Fibroblast of peridontal ligament (primary cell): Measurements from ENCODE around the gene BMPR1A.

ENCODE experiments used
- DNase-seq: peaks from one replicate; pipeline ENCODE4 v3.0.0-alpha.2; 2010; ENCODE audit errors: extremely low read depth

Gene BMPR1A

GRCh38 chr10:86801995-86802394, 45.6 kb downstream of the BMPR1A start:
- DNase-seq = no peak

GRCh38 chr10:86802473-86803108, 46.2 kb downstream of the BMPR1A start:
- DNase-seq = no peak

- peak; percentile 30 for DNase-seq
These were observed 46.7 kb downstream of the BMPR1A start for GRCh38 chr10:86803156-86803555.

- no peak for DNase-seq
These were observed 48.4 kb downstream of the BMPR1A start for GRCh38 chr10:86804805-86805204.

- no peak for DNase-seq
These were observed 56.7 kb downstream of the BMPR1A start for GRCh38 chr10:86813101-86813500.

- no peak for DNase-seq
These were observed 57.6 kb downstream of the BMPR1A start for GRCh38 chr10:86813982-86814381.

GRCh38 chr10:86815035-86815617, 58.7 kb downstream of the BMPR1A start:
- DNase-seq = peak; percentile 80

DNA sequence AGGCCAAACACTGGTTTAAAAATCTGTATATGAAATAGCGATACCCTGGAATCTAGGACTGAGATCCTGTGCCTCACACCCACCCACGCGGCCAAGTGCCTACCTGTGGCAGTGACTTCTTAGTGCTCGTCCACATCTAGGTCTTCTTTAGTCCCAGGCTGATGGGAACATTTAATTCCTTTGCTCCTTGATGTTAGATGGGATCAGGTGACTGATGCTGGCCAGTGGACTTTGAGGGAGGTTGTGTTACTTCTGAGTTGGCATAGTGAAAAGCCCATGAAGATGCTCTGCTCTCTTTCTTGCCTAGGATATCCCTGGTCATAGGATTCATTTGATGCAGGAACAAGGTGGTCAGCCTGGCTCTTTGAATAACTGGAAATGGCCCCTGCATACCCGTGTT, 59.2 kb downstream of the BMPR1A start:
- no peak for DNase-seq

DNA sequence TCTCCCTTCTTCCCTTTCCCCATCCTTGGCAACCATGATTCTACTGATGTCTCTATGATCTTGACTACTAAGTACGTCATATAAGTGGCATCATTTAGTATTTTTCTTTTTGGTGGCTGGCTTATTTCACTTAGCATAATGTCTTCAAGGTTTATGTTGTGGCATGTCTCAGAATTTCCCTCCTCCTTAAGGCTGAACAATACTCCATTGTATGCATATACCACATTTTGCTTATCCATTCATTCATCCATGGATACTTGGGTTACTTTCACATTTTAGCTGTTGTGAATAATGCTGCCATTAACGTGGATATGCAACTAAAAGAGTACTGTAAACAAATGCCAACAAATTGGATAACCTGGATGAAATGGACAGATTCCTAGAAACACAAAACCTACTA, 60.8 kb downstream of the BMPR1A start:
- DNase-seq = no peak

DNA sequence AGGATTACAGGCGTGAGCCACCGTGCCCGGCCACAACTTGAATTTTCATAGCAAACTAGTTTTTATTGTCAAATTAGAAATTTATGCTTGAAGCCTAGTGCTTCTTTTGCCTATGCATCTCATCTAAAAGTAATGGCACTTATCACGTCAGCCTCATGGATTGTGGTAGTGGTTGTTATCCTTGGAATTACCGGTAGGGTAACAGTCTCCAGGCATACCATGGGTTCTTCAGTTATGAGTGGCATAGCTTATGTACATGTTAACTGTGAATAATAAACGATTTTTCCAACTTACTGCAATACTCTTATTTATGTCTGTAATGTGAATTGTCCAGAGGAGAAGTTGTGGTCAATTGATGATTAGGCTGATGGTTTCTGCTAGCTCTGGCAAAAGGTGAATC, 63.1 kb downstream of the BMPR1A start:
- no peak for DNase-seq

- DNase-seq = no peak
These were observed 64.1 kb downstream of the BMPR1A start for GRCh38 chr10:86820509-86820908.

DNA sequence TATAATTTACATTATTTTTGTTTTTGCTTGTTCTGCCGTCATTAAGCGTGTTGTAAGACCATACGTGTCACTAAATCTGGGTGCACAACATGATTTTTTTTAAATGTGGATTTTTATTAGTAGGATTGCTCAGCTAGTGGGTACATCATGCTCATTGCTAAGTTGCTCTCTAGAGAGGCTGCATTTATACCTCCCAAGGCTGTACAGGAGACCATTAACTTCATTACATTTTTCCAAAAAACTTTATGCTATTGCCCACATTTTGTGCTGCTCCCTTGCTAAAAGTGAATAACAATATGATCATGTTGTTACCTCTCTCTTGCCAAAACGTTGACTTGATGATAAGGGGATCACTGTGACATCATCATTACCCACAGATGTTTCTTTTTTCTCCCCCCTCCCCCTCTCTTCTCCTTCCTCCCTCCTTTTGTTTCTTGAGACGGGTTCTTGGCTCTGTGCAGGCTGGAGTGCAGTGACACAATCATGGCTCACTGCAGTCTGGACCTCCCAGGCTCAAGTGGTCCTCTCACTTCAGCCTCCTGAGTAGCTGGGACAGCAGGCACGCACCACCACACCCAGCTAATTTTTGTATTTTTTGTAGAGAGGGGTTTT, 65.1 kb downstream of the BMPR1A start:
- peak; percentile 27 for DNase-seq

DNA sequence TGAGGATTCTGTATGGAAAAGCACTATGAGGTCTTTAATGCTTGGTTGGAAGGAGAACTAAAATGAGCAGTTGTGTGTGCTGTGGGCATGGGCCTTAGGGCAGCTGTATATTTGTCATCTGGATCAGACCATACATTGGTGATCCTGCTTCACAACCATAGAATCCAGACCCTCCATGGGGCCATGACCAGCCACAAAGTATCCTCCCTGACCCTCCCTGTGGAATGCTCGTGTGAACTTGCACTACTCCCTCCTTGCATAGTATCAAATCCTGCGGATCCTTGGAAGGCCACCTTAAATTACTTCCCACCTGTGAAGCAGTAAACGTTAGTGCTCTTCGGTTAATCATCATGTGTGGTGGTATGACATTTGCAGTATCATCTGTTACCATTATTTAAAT, 67.1 kb downstream of the BMPR1A start:
- DNase-seq = no peak

- no peak for DNase-seq
These were observed 67.7 kb downstream of the BMPR1A start for GRCh38 chr10:86824151-86824550.

- no peak for DNase-seq
These were observed 68.9 kb downstream of the BMPR1A start for GRCh38 chr10:86825366-86825765.

DNA sequence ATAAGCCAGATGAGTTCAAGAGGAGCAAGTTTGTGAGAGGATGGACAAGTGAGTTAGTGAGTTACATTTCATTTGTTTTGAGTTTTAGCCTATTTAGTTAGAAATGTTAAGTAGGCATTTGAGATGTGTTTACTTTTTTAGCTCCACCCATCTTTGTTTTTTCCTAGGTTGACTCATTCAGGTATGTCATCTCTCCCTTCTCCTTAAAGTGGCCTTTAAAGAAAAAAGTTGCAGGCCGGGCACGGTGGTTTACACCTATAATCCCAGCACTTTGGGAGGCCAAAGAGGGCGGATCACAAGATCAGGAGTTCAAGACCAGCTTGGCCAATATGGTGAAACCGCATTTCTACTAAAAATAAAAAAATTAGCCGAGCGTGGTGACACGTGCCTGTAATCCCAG, 71.2 kb downstream of the BMPR1A start:
- no peak for DNase-seq

- DNase-seq = no peak
These were observed 71.7 kb downstream of the BMPR1A start for GRCh38 chr10:86828145-86828544.

- no peak for DNase-seq
These were observed 73.1 kb downstream of the BMPR1A start for GRCh38 chr10:86829472-86829871.

DNA sequence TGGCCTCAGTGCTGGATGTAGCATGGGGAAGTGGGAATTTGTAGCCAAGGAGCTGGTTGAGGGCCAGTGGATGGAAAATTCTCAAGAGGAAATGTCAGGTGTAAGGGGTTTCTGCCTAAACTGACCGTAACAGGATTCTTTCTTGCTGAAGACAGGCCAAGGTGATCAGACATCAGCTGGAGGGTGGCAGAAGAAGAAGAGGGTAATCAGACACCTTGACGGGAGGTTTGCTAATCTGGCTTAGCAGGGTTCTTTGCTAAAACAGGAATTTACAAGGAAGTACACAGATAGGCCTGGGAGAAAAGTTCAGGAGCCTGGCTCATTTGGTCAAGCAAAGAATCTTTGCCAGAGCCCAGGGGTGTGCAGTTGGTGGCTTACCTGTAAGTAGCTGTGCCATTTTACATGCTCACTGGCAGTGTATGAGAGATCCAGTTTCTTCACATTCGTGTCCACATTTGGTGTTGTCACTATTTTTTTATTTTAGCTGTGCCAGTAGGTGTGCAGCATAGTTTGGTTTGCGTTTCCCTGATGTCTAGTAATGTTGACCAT, 73.7 kb downstream of the BMPR1A start:
- DNase-seq = no peak

DNA sequence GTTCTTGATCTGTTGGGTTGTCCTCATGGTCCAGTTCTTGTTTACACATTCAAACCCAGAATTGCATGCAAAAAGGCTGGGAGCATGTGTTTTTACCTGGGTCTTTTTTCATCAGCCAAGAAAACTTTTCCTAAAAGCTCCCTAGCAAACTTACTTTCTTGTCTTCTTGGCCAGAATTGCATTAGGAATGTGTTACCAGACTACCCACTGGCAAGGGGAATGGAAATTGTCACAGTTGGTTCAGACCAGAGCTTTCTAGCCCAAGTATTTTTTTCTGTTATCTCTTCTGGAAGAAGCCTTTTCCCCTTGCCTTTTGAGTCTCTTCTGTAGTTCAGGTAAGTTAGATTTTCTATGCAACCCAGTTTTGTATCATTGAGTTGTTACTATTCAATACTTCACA, 77.5 kb downstream of the BMPR1A start:
- DNase-seq = no peak

GRCh38 chr10:86836044-86836443, 79.6 kb downstream of the BMPR1A start:
- no peak for DNase-seq

- DNase-seq = no peak
These were observed 81.2 kb downstream of the BMPR1A start for GRCh38 chr10:86837663-86838062.

DNA sequence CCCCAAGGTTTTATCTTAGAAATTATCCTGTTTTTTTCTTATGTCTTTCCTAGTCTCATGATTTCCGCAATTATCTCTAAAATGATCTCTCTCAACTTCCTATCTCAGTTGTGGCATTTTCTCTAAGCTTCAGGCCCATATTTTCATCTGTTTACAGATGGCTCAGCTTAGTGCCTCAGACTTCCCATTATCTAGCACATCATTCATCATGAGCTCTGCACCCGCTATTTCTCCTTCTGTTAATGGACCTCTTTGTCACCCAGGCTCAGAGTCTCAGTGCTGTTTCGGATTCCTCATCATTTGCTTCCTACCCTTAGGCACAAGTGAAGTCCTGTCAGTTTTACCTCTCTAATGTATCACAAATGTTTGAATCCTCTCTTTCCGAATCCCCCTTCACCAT, 84.1 kb downstream of the BMPR1A start:
- no peak for DNase-seq
